ENCODE results near the gene AGXT2.

DNA sequence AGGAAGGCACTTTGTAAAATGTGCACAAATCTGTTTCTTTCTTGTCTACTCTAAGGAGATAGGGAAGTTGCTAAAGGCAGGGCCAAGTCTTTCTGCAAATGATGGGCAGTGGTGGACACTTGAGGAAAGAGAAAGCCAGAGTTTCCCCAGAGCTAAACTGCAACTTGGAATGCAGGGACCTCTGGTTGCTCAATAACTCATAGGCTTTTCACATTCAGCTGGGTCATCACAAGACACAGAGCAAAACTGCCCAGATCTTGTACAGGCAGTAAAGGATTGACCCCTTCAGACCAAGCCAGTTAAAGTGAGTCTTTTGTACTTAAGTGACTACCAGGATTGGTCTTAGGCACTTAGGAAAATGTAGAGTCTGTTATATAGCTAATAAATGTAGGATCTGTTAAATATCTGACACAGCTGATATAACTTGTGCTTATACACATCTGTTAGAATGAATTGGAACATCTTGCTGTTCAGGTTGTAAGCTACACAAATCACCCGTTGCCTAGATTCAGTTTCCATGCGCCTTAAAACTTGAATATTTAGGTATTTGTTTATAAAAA lies 13.5 kb upstream of the AGXT2 start:
- TF ChIP-seq, protein P1, sequence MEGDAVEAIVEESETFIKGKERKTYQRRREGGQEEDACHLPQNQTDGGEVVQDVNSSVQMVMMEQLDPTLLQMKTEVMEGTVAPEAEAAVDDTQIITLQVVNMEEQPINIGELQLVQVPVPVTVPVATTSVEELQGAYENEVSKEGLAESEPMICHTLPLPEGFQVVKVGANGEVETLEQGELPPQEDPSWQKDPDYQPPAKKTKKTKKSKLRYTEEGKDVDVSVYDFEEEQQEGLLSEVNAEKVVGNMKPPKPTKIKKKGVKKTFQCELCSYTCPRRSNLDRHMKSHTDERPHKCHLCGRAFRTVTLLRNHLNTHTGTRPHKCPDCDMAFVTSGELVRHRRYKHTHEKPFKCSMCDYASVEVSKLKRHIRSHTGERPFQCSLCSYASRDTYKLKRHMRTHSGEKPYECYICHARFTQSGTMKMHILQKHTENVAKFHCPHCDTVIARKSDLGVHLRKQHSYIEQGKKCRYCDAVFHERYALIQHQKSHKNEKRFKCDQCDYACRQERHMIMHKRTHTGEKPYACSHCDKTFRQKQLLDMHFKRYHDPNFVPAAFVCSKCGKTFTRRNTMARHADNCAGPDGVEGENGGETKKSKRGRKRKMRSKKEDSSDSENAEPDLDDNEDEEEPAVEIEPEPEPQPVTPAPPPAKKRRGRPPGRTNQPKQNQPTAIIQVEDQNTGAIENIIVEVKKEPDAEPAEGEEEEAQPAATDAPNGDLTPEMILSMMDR (IDR thresholded peaks at IDR 0.05; ENCODE audit: borderline replicate concordance, extremely low read depth, low read length, poor library complexity, severe bottlenecking), result no peak
- no peak for TF ChIP-seq EZH2 (IDR thresholded peaks at IDR 0.05; ENCODE audit: borderline replicate concordance, low read depth, low read length, severe bottlenecking)

Measured in DND-41 (cell line).